GM12891 (cell line): Measurements from ENCODE around the gene WDFY3.

Experiments used
- PAX5 ChIP-seq: IDR thresholded peaks from 2 replicates; pipeline ENCODE4 v1.6.1; 2011; ENCODE audit warnings: low read length, moderate library complexity, mild to moderate bottlenecking; ENCODE audit not compliant: insufficient read depth, severe bottlenecking
- POLR2A ChIP-seq: IDR thresholded peaks from 2 replicates; pipeline ENCODE4 v1.6.1; 2011; ENCODE audit warnings: low read depth, low read length, control low read depth
- POLR2AphosphoS5 ChIP-seq: IDR thresholded peaks from 2 replicates; pipeline ENCODE4 v1.6.1; 2011; ENCODE audit warnings: low read depth, low read length, control low read depth
- POU2F2 ChIP-seq: IDR thresholded peaks from 2 replicates; pipeline ENCODE4 v1.6.1; 2011; ENCODE audit warnings: low read depth, mild to moderate bottlenecking, control low read depth, low read length, moderate library complexity
- SPI1 ChIP-seq: IDR thresholded peaks from 2 replicates; pipeline ENCODE4 v1.6.1; 2011; ENCODE audit warnings: low read depth, low read length, control low read depth
- TAF1 ChIP-seq: IDR thresholded peaks from 2 replicates; pipeline ENCODE4 v1.6.1; 2011; ENCODE audit warnings: low read depth, low read length, control low read depth

GRCh38 chr4:84865600-84865999, 100.9 kb downstream of the WDFY3 start:
- no peak for TF ChIP-seq POLR2AphosphoS5
- no peak for TF ChIP-seq POLR2A
- no peak for TF ChIP-seq SPI1
- no peak for TF ChIP-seq POU2F2
- TF ChIP-seq TAF1 = no peak
- TF ChIP-seq PAX5 = no peak
